ENCODE results near the gene SEMA4C.

SEMA4C gene

GRCh38 chr2:96821113-96821675, 48.7 kb downstream of the SEMA4C start:
- DNase-seq (ENCODE audit: low read depth): no peak

DNA sequence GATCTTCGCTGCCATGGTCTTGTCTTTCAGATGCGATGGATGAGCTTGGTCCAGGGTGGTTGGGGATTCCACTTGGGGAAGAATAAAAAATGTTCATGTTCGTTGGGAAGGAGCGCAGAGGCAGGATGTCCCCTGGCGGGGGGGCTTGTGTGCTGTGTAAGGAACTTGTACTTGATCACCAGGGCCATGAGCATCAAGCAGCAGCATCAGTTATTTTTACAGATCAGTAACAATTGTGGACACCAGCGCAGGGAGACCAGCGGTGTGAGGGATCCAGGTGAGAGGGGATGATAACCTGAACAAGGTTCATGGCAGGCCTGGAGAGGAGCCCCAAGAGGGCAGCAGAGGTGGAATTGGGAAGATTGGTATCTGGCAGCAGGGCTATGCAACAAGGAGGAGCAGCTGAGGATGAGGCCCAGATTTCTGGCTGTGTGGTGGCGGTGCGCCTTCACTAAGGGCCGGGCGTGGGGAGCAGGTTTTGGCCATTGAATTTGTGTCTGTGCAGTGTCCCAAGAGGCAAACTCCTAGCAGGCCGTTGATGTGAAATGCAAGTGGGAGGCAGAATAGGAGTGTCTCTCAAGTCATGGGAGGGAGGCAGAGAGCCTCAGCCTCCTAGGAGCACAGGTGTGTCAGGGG, 49.9 kb downstream of the SEMA4C start:
- peaks cover 11% of the 10 kb centered on the region for H3K4me1 ChIP-seq (ENCODE audit: control insufficient read depth, insufficient read depth, low read length)
- H3K27me3 ChIP-seq (replicated peaks; ENCODE audit: control insufficient read depth, insufficient read depth, low read length): no peaks in the 10 kb centered on the region
- DNase-seq (ENCODE audit: low read depth): no peak
- H3K4me3 ChIP-seq (ENCODE audit: low read length): no peak overlapping the region
- H3K36me3 ChIP-seq (ENCODE audit: control insufficient read depth, insufficient read depth, low read length, severe bottlenecking): no peaks in the 10 kb centered on the region
- no peaks in the 10 kb centered on the region for H3K9me3 ChIP-seq (ENCODE audit: control insufficient read depth, low read length)
- H3K9ac ChIP-seq (ENCODE audit: low read length): no peak overlapping the region

More at GRCh38 chr2:96821113-96821675, 48.7 kb downstream of the SEMA4C start:
- no peak overlapping the region for H3K9ac ChIP-seq (ENCODE audit: low read length)
- no peaks in the 10 kb centered on the region for H3K9me3 ChIP-seq (ENCODE audit: control insufficient read depth, low read length)
- peaks cover 8% of the 10 kb centered on the region for H3K4me1 ChIP-seq (ENCODE audit: control insufficient read depth, insufficient read depth, low read length)
- no peaks in the 10 kb centered on the region for H3K27me3 ChIP-seq (replicated peaks; ENCODE audit: control insufficient read depth, insufficient read depth, low read length)
- no peaks in the 10 kb centered on the region for H3K36me3 ChIP-seq (ENCODE audit: control insufficient read depth, insufficient read depth, low read length, severe bottlenecking)
- no peak overlapping the region for H3K4me3 ChIP-seq (ENCODE audit: low read length)

DNA sequence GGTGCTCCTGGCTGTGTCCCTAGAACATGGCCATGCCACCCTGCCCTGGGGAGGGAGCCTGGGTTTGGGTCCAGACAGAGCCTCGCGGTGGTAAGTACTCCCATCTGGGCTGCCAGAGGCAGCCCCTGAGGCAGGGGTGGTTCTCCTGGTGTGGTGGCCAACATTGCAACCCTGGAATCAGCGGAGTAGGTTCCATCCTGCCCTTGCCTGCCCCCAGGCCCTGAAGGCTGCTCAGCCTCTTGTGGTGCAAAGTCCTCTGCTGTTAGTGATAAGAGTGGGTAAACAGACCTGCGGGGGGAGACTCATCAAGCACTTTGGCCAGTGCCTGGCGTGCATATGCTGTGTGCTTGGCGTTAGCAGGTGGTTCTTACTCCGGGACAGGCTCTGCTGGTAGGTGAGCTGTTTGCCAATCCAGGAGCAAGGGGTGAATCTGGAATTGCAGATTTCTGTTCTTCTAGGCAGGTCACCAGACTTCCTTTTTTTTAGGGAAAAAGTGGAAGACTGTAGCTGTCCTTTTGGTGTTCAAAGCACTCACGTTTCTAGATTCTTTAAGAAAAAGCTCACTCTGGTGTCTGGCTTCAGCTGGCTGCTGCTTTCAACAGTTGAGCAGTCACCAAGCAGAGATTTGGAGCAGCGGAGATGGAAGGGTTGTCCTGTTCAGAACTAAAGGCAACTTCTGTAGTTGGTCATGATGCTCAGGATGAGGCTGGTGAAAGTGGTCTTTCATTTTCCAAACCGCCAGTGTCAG, 50.6 kb downstream of the SEMA4C start:
- Histone ChIP-seq H3K36me3 (ENCODE audit: control insufficient read depth, insufficient read depth, low read length, severe bottlenecking) (no peaks in the 10 kb centered on the region), H3K9ac (ENCODE audit: low read length) (no peak overlapping the region), H3K9me3 (ENCODE audit: control insufficient read depth, low read length) (no peaks in the 10 kb centered on the region), H3K4me1 (ENCODE audit: control insufficient read depth, insufficient read depth, low read length) (peaks cover 11% of the 10 kb centered on the region), H3K4me3 (ENCODE audit: low read length) (no peak overlapping the region), H3K27me3 (replicated peaks; ENCODE audit: control insufficient read depth, insufficient read depth, low read length) (no peaks in the 10 kb centered on the region)
- no peak for DNase-seq (ENCODE audit: low read depth)

GRCh38 chr2:96817882-96818281, 52.0 kb downstream of the SEMA4C start:
- Histone ChIP-seq H3K9ac (ENCODE audit: low read length) (no peak overlapping the region), H3K4me3 (ENCODE audit: low read length) (no peak overlapping the region), H3K4me1 (ENCODE audit: control insufficient read depth, insufficient read depth, low read length) (peaks cover 11% of the 10 kb centered on the region), H3K36me3 (ENCODE audit: control insufficient read depth, insufficient read depth, low read length, severe bottlenecking) (no peaks in the 10 kb centered on the region), H3K9me3 (ENCODE audit: control insufficient read depth, low read length) (no peaks in the 10 kb centered on the region), H3K27me3 (replicated peaks; ENCODE audit: control insufficient read depth, insufficient read depth, low read length) (no peaks in the 10 kb centered on the region)
- no peak for DNase-seq (ENCODE audit: low read depth)

DNA sequence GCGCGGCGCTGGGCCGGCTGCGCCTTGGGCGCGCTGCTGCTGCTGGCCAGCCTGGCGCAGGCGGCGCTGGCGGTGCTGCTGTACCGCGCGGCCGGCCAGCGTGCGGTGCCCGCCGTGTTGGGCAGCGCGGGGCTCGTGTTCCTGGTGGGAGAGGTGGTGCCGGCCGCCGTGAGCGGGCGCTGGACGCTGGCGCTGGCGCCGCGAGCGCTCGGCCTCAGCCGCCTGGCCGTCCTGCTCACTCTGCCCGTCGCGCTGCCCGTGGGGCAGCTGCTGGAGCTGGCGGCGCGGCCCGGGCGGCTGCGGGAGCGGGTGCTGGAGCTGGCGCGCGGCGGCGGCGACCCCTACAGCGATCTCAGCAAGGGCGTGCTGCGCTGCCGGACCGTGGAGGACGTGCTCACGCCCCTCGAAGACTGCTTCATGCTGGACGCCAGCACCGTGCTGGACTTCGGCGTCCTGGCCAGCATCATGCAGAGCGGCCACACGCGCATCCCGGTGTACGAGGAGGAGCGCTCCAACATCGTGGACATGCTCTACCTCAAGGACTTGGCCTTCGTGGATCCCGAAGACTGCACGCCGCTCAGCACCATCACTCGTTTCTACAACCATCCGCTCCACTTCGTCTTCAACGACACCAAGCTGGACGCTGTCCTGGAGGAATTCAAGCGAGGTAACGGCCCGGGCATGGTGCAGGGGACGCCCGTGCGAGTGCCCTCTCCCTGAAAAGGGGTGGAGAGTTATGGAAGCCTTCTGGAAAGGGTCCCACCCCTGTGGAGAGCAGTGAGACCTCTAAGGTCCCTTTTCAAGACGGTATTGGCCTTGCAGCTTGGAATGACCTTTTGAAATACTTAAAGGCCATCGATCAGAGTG, 52.8 kb downstream of the SEMA4C start:
- peak; percentile 78 for DNase-seq (ENCODE audit: low read depth)
- Histone ChIP-seq H3K9ac (ENCODE audit: low read length) (peak overlapping the region; percentile 79), H3K4me1 (ENCODE audit: control insufficient read depth, insufficient read depth, low read length) (peaks cover 14% of the 10 kb centered on the region), H3K9me3 (ENCODE audit: control insufficient read depth, low read length) (no peaks in the 10 kb centered on the region), H3K27me3 (replicated peaks; ENCODE audit: control insufficient read depth, insufficient read depth, low read length) (no peaks in the 10 kb centered on the region), H3K36me3 (ENCODE audit: control insufficient read depth, insufficient read depth, low read length, severe bottlenecking) (no peaks in the 10 kb centered on the region), H3K4me3 (ENCODE audit: low read length) (peak overlapping the region; percentile 86)

- Histone ChIP-seq H3K4me3 (ENCODE audit: low read length) (peak within 1 kb of the TSS; percentile 86), H3K36me3 (ENCODE audit: control insufficient read depth, insufficient read depth, low read length, severe bottlenecking) (no peaks in the 10 kb centered on the region), H3K27me3 (replicated peaks; ENCODE audit: control insufficient read depth, insufficient read depth, low read length) (no peaks in the 10 kb centered on the region), H3K9me3 (ENCODE audit: control insufficient read depth, low read length) (no peaks in the 10 kb centered on the region), H3K9ac (ENCODE audit: low read length) (peak within 1 kb of the TSS; percentile 79), H3K4me1 (ENCODE audit: control insufficient read depth, insufficient read depth, low read length) (peaks cover 19% of the 10 kb centered on the region)
- DNase-seq (ENCODE audit: low read depth): peak; percentile 99
Observed at GRCh38 chr2:96816127-96816835, 53.6 kb downstream of the SEMA4C start, which contains the start of gene CNNM3. Gene CNNM3 (plus strand): TSS chr2:96816268. CDS start chr2:96816278, 10 bp downstream.

DNA sequence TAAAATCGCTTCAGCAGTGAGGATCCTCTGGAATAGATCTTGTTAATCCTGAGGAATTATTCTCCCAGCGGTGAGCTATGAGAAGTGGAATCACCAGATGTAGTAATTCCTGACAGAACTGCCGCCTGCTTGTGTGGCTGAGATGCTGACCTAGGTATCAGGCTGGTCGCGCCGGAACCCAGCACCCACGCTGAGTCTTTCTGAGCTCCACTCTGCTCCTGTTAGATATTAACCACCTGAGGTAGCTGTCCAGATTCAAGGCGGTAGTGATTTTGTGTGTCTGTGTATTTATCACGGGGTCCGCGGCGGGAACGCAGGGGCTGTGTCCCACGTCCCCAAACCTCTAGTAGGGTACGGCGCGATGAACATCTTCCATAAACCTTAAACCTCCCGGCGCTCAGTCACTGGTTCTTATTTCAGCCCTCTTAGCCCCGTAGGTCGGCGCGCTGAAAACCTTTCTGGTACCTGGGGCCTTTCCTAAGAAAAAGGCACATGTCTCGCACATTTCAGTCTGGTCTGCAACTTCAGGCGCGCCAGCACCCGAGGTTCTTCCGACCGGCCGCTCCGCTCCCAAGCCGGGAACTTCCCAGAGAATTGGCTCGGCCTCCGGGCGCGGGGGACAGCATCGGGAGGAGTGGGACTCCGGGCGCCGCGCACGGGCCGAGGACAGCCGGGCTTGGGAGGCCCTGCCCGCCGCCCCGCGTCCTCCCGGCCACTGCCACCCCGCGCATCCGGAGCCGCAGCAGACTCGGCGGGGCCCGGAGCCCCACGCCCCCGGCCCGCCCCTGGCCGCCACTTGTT, 54.4 kb downstream of the SEMA4C start:
- peaks cover 19% of the 10 kb centered on the region for H3K4me1 ChIP-seq (ENCODE audit: control insufficient read depth, insufficient read depth, low read length)
- no peaks in the 10 kb centered on the region for H3K36me3 ChIP-seq (ENCODE audit: control insufficient read depth, insufficient read depth, low read length, severe bottlenecking)
- peak; percentile 51 for DNase-seq (ENCODE audit: low read depth)
- H3K27me3 ChIP-seq (replicated peaks; ENCODE audit: control insufficient read depth, insufficient read depth, low read length): no peaks in the 10 kb centered on the region
- H3K9ac ChIP-seq (ENCODE audit: low read length): peak overlapping the region; percentile 76
- peak overlapping the region; percentile 86 for H3K4me3 ChIP-seq (ENCODE audit: low read length)
- no peaks in the 10 kb centered on the region for H3K9me3 ChIP-seq (ENCODE audit: control insufficient read depth, low read length)

DNA sequence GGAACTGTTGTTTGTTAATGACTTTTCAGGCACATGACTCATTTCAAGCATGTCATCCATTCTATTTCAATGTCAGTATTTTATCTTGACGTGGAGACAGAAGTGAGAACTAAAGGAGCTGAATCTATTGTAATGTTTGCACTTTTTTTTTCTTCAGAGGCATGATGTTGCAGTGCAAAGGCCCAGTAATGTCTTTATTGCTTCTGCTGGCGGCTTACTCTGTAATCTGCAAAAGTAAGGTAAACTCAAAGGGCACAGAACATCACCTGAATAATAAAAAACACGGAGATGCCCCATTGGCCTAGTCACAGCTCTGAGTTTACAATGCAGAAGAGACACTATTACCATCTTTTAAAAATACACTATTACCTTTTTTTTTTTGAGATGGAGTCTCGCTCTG, 56.2 kb downstream of the SEMA4C start:
- no peak for DNase-seq (ENCODE audit: low read depth)
- no peaks in the 10 kb centered on the region for H3K27me3 ChIP-seq (replicated peaks; ENCODE audit: control insufficient read depth, insufficient read depth, low read length)
- no peaks in the 10 kb centered on the region for H3K36me3 ChIP-seq (ENCODE audit: control insufficient read depth, insufficient read depth, low read length, severe bottlenecking)
- no peaks in the 10 kb centered on the region for H3K9me3 ChIP-seq (ENCODE audit: control insufficient read depth, low read length)
- H3K9ac ChIP-seq (ENCODE audit: low read length): no peak overlapping the region
- no peak overlapping the region for H3K4me3 ChIP-seq (ENCODE audit: low read length)
- H3K4me1 ChIP-seq (ENCODE audit: control insufficient read depth, insufficient read depth, low read length): peaks cover 19% of the 10 kb centered on the region

DNA sequence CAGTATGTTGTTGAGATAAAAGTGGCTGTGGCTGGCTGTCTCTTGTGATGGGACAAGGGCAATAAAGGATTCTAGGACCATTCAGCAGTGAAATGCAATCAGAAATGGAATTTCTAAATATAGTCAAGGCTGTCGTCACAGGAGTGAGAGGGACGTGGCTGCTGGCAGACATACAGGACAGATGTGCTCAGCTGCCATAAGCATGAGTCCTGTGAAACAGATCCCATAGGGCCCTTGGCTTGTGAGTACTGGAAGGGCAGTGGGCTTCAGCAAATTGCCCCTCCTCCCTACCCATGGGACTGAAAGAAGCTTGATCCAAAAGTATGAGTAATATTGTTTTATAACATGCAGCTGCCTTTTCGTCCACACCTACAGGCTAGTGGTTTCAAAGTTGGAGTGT, 58.0 kb downstream of the SEMA4C start:
- no peaks in the 10 kb centered on the region for H3K27me3 ChIP-seq (replicated peaks; ENCODE audit: control insufficient read depth, insufficient read depth, low read length)
- no peak overlapping the region for H3K9ac ChIP-seq (ENCODE audit: low read length)
- no peaks in the 10 kb centered on the region for H3K9me3 ChIP-seq (ENCODE audit: control insufficient read depth, low read length)
- no peak overlapping the region for H3K4me3 ChIP-seq (ENCODE audit: low read length)
- no peaks in the 10 kb centered on the region for H3K36me3 ChIP-seq (ENCODE audit: control insufficient read depth, insufficient read depth, low read length, severe bottlenecking)
- H3K4me1 ChIP-seq (ENCODE audit: control insufficient read depth, insufficient read depth, low read length): peaks cover 10% of the 10 kb centered on the region
- no peak for DNase-seq (ENCODE audit: low read depth)

GRCh38 chr2:96810783-96811192, 59.1 kb downstream of the SEMA4C start:
- Histone ChIP-seq H3K9ac (ENCODE audit: low read length) (no peak overlapping the region), H3K4me3 (ENCODE audit: low read length) (no peak overlapping the region), H3K9me3 (ENCODE audit: control insufficient read depth, low read length) (no peaks in the 10 kb centered on the region), H3K36me3 (ENCODE audit: control insufficient read depth, insufficient read depth, low read length, severe bottlenecking) (no peaks in the 10 kb centered on the region), H3K27me3 (replicated peaks; ENCODE audit: control insufficient read depth, insufficient read depth, low read length) (no peaks in the 10 kb centered on the region), H3K4me1 (ENCODE audit: control insufficient read depth, insufficient read depth, low read length) (peaks cover 10% of the 10 kb centered on the region)
- no peak for DNase-seq (ENCODE audit: low read depth)

Measured in adipocyte (in vitro differentiated cells).